SK-N-SH (cell line): ENCODE data around the gene NLGN1.

Experiments used
- CHD2 ChIP-seq: fragments of 150-350 bp; IDR thresholded peaks from 2 replicates; pipeline ENCODE4 v1.6.1; 2018; ENCODE audit warnings: low read length; ENCODE audit not compliant: partially characterized antibody
- EP300 ChIP-seq, 2 experiments: IDR thresholded peaks; 2 replicates each; pipeline versions ENCODE4 v1.4.0 to v1.6.1; 2012; ENCODE audit warnings: borderline replicate concordance in 1 of 2, low read depth in 1 of 2, low read length in 1 of 2
- EZH2phosphoT487 ChIP-seq: fragments of 200-600 bp; sonication (generic); IDR thresholded peaks from 2 replicates; pipeline ENCODE4 v1.6.1; 2017; ENCODE audit warnings: low read depth, mixed run types, mild to moderate bottlenecking, antibody characterized with exemption, moderate library complexity, borderline replicate concordance

DNA sequence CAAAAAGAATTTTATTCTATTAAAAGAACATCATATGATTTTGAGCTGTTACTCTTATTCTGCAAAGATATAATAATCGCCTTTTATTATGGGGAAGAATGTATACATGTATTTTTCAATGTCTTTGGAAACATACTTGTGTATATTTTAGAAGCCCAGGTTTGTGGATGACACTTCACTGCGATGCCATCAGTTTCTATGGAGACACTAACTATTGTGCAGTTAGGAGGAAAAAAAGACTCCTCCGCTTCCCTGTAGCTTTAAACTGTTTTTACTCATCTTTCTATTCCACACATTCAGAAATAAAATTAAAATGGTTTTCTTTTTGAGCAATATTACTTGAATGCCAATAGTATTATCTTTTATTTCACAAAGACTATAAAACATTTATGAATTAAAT lies 305.0 kb downstream of the NLGN1 start:
- no peak for TF ChIP-seq EP300 (IDR thresholded peaks at IDR 0.05; ENCODE audit: borderline replicate concordance in 1 of 2, low read depth in 1 of 2, low read length in 1 of 2)
- no peak for TF ChIP-seq EZH2phosphoT487
- no peak for TF ChIP-seq CHD2
